BJ (cell line): ENCODE measurements around the gene KLHL10. TPM values are rescaled to one million over a fixed set of nuclear protein-coding genes. Genes with fewer than 3 reads are reported as not detected.

Source experiments
- CTCF ChIA-PET: fragments of 350-600 bp; formaldehyde crosslinking; extraction: SDS; loops from one replicate; lab custom pipeline; 2021; ENCODE audit warnings: antibody characterized with exemption, inconsistent platforms; lab: Yijun Ruan, JAX
- POLR2A ChIA-PET: fragments of 300-600 bp; sonication (Branson Sonifier 250); formaldehyde crosslinking; extraction: SDS; loops from one replicate; lab custom pipeline; 2021; ENCODE audit warnings: antibody characterized with exemption; lab: Charles Lee
- DNase-seq: peaks from one replicate; pipeline ENCODE4 v3.0.0-alpha.2; 2011; ENCODE audit warnings: low read depth
- H3K27me3 ChIP-seq: 2 replicates; pipeline ENCODE4 v1.6.0; 2011; ENCODE audit warnings: low read length; ENCODE audit not compliant: control insufficient read depth, insufficient read depth
- H3K36me3 ChIP-seq: 2 replicates; pipeline ENCODE4 v1.5.1; 2011; ENCODE audit warnings: low read length; ENCODE audit not compliant: control insufficient read depth, insufficient read depth
- H3K4me3 ChIP-seq: 2 replicates; pipeline ENCODE4 v1.5.1; 2011; ENCODE audit warnings: low read depth, mild to moderate bottlenecking, control low read depth, low read length
- CTCF ChIP-seq: IDR thresholded peaks from 2 replicates; pipeline ENCODE4 v1.5.1; 2011; ENCODE audit warnings: low read depth, mild to moderate bottlenecking, control low read depth, inconsistent platforms, low read length, moderate library complexity; ENCODE audit not compliant: insufficient read depth
- polyA plus RNA-seq: library from polyadenylated mRNA; depleted of rRNA; stranded (reverse); fragments of >200 nt; gene quantifications from 2 replicates; pipeline ENCODE4 v1.2.3, GENCODE V29; 2011

Gene KLHL10
- polyA plus RNA-seq, 1 experiment = 0.74 TPM

- Histone ChIP-seq H3K27me3 (no peaks in the 10 kb centered on the region), H3K36me3 (no peaks in the 10 kb centered on the region), H3K4me3 (no peak overlapping the region)
- ChIA-PET CTCF (interaction anchor here (1.0 to 9.3 kb wide), 4 partner anchors 8 to 163 kb away, joined by 3 to 67 read pairs (median 4); partner anchors contain the start of genes JUP and P3H4), POLR2A (no interaction called here)
- TF ChIP-seq CTCF = no peak
- no peak for DNase-seq
These were observed 41.3 kb upstream of the KLHL10 start for GRCh38 chr17:41796121-41796895.

GRCh38 chr17:41797377-41797776 lies 40.2 kb upstream of the KLHL10 start:
- POLR2A ChIA-PET = no interaction called here
- Histone ChIP-seq H3K27me3 (no peaks in the 10 kb centered on the region), H3K4me3 (no peak overlapping the region), H3K36me3 (0 out of 2 replicates have a peak, but pooled peaks cover 3% of the 10 kb centered on the region)
- no peak for TF ChIP-seq CTCF
- DNase-seq = no peak
- CTCF ChIA-PET = interaction anchor here (1.0 to 9.3 kb wide), 3 partner anchors 9 to 162 kb away, joined by 3 to 67 read pairs (median 4); partner anchors contain the start of genes JUP and P3H4

- 0 out of 2 replicates have a peak, but pooled peaks cover 4% of the 10 kb centered on the region for H3K36me3 ChIP-seq
- POLR2A ChIA-PET = interaction anchor here (0.7 kb wide), 1 partner anchor 14 kb away, joined by 5 read pairs; no protein-coding TSS in a partner anchor
- no peak for DNase-seq
- CTCF ChIA-PET = interaction anchor here (1.2 to 9.3 kb wide), 3 partner anchors 11 to 62 kb away, joined by 3 to 125 read pairs (median 67); partner anchors contain the start of genes HAP1 and JUP
- TF ChIP-seq CTCF = no peak
- H3K4me3 ChIP-seq = no peak overlapping the region
- H3K27me3 ChIP-seq = no peaks in the 10 kb centered on the region
These were observed 38.3 kb upstream of the KLHL10 start for GRCh38 chr17:41799366-41799765.

- Histone ChIP-seq H3K27me3 (no peaks in the 10 kb centered on the region), H3K36me3 (peaks cover 6% of the 10 kb centered on the region; the same call in 1 of the 2 replicates), H3K4me3 (no peak overlapping the region)
- TF ChIP-seq CTCF = no peak
- ChIA-PET CTCF (interaction anchor here (0.6 to 9.3 kb wide), 25 partner anchors 8 to 159 kb away, joined by 3 to 125 read pairs (median 6); partner anchors contain the start of genes FKBP10, HAP1, JUP and NT5C3B), POLR2A (interaction anchor here (0.5 to 0.8 kb wide), 2 partner anchors 63 to 65 kb away, joined by 3 to 5 read pairs; no protein-coding TSS in a partner anchor)
- DNase-seq = no peak
These were observed 36.8 kb upstream of the KLHL10 start for GRCh38 chr17:41800601-41801373.
